ENCODE data around the gene GPR83. TPM values are rescaled to one million over a fixed set of nuclear protein-coding genes. Genes with fewer than 3 reads are reported as not detected.
"Not testable (repeated sequence)": the region's sequence is repeated elsewhere in the genome, so short reads cannot be mapped to it uniquely, and the experiment has no call there.

The GPR83 gene
- polyA plus RNA-seq, 2 of the 4 experiments (the other 2 are of a cell fraction) = 0.06 to 0.09 TPM

DNA sequence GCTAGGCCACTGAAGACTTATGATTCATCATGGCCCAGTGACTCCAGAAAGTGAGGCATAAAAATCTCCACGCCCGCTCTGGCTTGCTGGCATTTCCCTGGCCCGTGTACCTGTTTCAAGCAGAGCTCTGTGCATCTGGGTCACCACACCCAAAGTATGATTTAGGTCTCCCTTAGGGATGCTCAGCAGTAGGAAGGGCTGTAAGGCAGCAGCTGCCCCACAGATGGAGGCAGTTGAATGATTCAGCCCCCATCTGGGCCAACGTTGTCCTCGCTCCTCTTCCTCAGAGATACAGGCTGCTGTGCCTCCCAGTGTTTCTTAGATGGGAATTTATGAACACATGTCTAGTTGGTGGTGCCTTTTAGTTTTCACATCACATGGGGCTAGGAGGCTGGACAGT is 21.6 kb downstream of the GPR83 start:
- Histone ChIP-seq H3K9me3 (no peaks in the 10 kb centered on the region; the same call in 2 of the 3 replicates), H3K27ac (no peak overlapping the region), H3K4me3 (no peak overlapping the region), H3K4me2 (no peak overlapping the region), H3K4me1 (no peaks in the 10 kb centered on the region)
- ChIA-PET POLR2A (no interaction called here), CTCF (no interaction called here)
- FAIRE-seq (no peak), ATAC-seq (no peak), DNase-seq (ENCODE audit: low read depth in 1 of 2, low spot score in 1 of 2) (no peak)
- 50% methylated on average over 5 of the region's 5 CpGs for WGBS (ENCODE audit: missing lambda C conversion rate)
- TF ChIP-seq RCOR1 (IDR thresholded peaks at IDR 0.05; ENCODE audit: low read depth, low read length) = no peak
- no peak for TF ChIP-seq HDAC2 (IDR thresholded peaks at IDR 0.05)
- TF ChIP-seq, protein P1, sequence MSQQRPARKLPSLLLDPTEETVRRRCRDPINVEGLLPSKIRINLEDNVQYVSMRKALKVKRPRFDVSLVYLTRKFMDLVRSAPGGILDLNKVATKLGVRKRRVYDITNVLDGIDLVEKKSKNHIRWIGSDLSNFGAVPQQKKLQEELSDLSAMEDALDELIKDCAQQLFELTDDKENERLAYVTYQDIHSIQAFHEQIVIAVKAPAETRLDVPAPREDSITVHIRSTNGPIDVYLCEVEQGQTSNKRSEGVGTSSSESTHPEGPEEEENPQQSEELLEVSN (IDR thresholded peaks at IDR 0.05; ENCODE audit: borderline replicate concordance, low read depth) = no peak
- no peak for TF ChIP-seq EHF (CRISPR knock-in tag; IDR thresholded peaks at IDR 0.05)
- TF ChIP-seq, protein P2, sequence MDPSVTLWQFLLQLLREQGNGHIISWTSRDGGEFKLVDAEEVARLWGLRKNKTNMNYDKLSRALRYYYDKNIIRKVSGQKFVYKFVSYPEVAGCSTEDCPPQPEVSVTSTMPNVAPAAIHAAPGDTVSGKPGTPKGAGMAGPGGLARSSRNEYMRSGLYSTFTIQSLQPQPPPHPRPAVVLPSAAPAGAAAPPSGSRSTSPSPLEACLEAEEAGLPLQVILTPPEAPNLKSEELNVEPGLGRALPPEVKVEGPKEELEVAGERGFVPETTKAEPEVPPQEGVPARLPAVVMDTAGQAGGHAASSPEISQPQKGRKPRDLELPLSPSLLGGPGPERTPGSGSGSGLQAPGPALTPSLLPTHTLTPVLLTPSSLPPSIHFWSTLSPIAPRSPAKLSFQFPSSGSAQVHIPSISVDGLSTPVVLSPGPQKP (IDR thresholded peaks at IDR 0.05; ENCODE audit: low read depth, low read length) = no peak
- TF ChIP-seq KDM1A (IDR thresholded peaks at IDR 0.05; ENCODE audit: low read depth) = no peak
- TF ChIP-seq ZSCAN20 (CRISPR knock-in tag; IDR thresholded peaks at IDR 0.05) = no peak
- no peak for TF ChIP-seq RNF2 (IDR thresholded peaks at IDR 0.05; ENCODE audit: borderline replicate concordance, low read depth)
- no peak for TF ChIP-seq CBX8 (IDR thresholded peaks at IDR 0.05)
- TF ChIP-seq, protein P3, sequence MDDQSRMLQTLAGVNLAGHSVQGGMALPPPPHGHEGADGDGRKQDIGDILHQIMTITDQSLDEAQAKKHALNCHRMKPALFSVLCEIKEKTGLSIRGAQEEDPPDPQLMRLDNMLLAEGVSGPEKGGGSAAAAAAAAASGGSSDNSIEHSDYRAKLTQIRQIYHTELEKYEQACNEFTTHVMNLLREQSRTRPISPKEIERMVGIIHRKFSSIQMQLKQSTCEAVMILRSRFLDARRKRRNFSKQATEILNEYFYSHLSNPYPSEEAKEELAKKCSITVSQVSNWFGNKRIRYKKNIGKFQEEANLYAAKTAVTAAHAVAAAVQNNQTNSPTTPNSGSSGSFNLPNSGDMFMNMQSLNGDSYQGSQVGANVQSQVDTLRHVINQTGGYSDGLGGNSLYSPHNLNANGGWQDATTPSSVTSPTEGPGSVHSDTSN (IDR thresholded peaks at IDR 0.05) = no peak
- TF ChIP-seq GATA3 (IDR thresholded peaks at IDR 0.05; ENCODE audit: borderline replicate concordance) = no peak
- no peak for TF ChIP-seq SREBF2 (IDR thresholded peaks at IDR 0.05)
- no peak for TF ChIP-seq CHD4 (IDR thresholded peaks at IDR 0.05; ENCODE audit: borderline replicate concordance)
- TF ChIP-seq CEBPB (IDR thresholded peaks at IDR 0.05) = no peak

DNA sequence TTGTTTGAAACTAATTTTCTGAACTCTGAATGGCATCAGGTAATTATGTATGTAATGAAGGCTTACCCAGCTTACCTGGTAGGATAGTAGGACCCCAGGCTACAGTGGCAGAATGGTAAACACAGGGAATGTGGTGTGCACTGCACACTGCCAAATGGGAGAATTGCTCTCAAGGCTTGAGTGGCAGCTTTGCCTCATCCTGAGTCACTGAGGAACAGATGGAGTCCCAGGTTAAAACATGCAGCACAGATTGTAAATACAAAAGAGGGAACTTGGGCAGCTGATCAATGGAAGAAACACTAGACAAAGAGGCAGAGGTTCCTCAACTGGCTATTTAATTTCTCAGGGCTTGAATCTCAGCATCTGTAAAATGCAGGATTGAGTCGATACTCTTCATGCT is 24.4 kb downstream of the GPR83 start:
- TF ChIP-seq SMC3 (IDR thresholded peaks at IDR 0.05) (no peak), JUN (IDR thresholded peaks at IDR 0.05) (no peak), HDAC2 (IDR thresholded peaks at IDR 0.05) (no peak), FOSL2 (IDR thresholded peaks at IDR 0.05) (no peak), FOSL2 (CRISPR knock-in tag; IDR thresholded peaks at IDR 0.05) (no peak), NPAS2 (CRISPR knock-in tag; IDR thresholded peaks at IDR 0.05; ENCODE audit: borderline replicate concordance) (no peak), MYC (IDR thresholded peaks at IDR 0.05; ENCODE audit: borderline replicate concordance, low read length) (no peak), PHF8 (IDR thresholded peaks at IDR 0.05; ENCODE audit: borderline replicate concordance, low read depth) (no peak)
- TF ChIP-seq, protein P4, sequence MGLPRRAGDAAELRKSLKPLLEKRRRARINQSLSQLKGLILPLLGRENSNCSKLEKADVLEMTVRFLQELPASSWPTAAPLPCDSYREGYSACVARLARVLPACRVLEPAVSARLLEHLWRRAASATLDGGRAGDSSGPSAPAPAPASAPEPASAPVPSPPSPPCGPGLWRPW (IDR thresholded peaks at IDR 0.05) = no peak
- TF ChIP-seq, protein P1 (IDR thresholded peaks at IDR 0.05; ENCODE audit: borderline replicate concordance, low read depth) = no peak
- TF ChIP-seq, protein P5, sequence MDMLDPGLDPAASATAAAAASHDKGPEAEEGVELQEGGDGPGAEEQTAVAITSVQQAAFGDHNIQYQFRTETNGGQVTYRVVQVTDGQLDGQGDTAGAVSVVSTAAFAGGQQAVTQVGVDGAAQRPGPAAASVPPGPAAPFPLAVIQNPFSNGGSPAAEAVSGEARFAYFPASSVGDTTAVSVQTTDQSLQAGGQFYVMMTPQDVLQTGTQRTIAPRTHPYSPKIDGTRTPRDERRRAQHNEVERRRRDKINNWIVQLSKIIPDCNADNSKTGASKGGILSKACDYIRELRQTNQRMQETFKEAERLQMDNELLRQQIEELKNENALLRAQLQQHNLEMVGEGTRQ (IDR thresholded peaks at IDR 0.05) = no peak
- TF ChIP-seq, protein P6, sequence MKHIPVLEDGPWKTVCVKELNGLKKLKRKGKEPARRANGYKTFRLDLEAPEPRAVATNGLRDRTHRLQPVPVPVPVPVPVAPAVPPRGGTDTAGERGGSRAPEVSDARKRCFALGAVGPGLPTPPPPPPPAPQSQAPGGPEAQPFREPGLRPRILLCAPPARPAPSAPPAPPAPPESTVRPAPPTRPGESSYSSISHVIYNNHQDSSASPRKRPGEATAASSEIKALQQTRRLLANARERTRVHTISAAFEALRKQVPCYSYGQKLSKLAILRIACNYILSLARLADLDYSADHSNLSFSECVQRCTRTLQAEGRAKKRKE (CRISPR knock-in tag; IDR thresholded peaks at IDR 0.05; ENCODE audit: low read depth) = no peak
- ATAC-seq = no peak
- no peak for FAIRE-seq
- CTCF ChIA-PET = no interaction called here
- no peak overlapping the region for H3K27ac ChIP-seq
- H3K4me2 ChIP-seq = no peak overlapping the region
- H3K9me3 ChIP-seq = no peaks in the 10 kb centered on the region
- 0% methylated on average over 1 of the region's 1 CpG for WGBS (ENCODE audit: missing lambda C conversion rate)
- no peaks in the 10 kb centered on the region for H3K4me1 ChIP-seq
- POLR2A ChIA-PET = no interaction called here
- DNase-seq (ENCODE audit: low read depth in 1 of 2, low spot score in 1 of 2) = no peak
- H3K4me3 ChIP-seq = no peak overlapping the region

DNA sequence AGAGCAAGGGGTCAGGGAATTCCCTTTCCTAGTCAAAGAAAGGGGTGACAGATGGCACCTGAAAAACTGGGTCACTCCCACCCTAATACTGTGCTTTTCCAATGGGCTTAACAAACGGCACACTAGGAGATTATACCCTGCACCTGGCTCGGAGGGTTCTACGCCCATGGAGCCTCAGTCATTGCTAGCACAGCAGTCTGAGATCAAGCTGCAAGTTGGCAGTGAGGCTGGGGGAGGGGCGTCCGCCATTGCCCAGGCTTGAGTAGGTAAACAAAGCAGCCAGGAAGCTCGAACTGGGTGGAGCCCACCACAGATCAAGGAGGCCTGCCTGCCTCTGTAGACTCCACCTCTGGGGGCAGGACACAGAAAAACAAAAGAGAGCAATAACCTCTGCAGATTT is 30.6 kb downstream of the GPR83 start:
- H3K4me2 ChIP-seq; H3K4me3 ChIP-seq; H3K9me3 ChIP-seq; ATAC-seq; H3K4me1 ChIP-seq; H3K27ac ChIP-seq; DNase-seq (ENCODE audit: low read depth in 1 of 2, low spot score in 1 of 2); FAIRE-seq; CTCF ChIA-PET; POLR2A ChIA-PET: not testable (repeated sequence)
- 0% methylated on average over 1 of the region's 6 CpGs for WGBS (ENCODE audit: missing lambda C conversion rate)

DNA sequence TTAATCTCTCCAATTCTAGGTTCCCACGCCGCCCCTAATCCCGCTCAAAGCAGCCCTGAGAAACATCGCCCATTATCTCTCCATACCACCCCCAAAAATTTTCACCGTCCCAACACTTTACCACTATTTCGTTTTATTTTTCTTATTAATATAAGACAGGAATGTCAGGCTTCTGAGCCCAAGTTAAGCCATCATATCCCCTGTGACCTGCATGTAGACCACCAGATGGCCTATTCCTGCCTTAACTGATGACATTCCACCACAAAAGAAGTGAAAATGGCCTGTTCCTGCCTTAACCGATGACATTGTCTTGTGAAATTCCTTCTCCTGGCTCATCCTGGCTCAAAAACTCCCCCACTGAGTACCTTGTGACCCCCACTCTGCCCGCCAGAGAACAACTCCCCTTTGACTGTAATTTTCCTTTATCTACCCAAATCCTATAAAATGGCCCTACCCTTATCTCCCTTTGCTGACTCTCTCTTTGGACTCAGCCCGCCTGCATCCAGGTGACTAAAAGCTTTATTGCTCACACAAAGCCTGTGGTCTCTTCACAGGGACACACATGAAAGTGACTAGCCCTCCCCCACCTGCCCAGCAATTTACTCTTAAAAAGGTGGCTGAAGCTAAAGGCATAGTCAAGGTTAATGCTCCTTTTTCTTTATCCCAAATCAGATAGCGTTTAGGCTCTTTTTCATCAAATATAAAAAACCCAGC is 50.2 kb downstream of the GPR83 start:
- WGBS (ENCODE audit: missing lambda C conversion rate) = 56% methylated on average over 9 of the region's 10 CpGs
- FAIRE-seq; ATAC-seq; H3K4me2 ChIP-seq; H3K4me1 ChIP-seq; DNase-seq (ENCODE audit: low read depth in 1 of 2, low spot score in 1 of 2); H3K4me3 ChIP-seq; H3K9me3 ChIP-seq; CTCF ChIA-PET; POLR2A ChIA-PET; H3K27ac ChIP-seq: not testable (repeated sequence)

Measured in A549 (cell line).